ENCODE results near the gene GPR107. TPM values are rescaled to one million over a fixed set of nuclear protein-coding genes. Genes with fewer than 3 reads are reported as not detected.
A peak's percentile ranks its signal among the peaks of the same experiment; 100 is the strongest.

Gene GPR107
- polyA plus RNA-seq, 3 donors = 6.0 to 22.6 (median 6.0) TPM

DNA sequence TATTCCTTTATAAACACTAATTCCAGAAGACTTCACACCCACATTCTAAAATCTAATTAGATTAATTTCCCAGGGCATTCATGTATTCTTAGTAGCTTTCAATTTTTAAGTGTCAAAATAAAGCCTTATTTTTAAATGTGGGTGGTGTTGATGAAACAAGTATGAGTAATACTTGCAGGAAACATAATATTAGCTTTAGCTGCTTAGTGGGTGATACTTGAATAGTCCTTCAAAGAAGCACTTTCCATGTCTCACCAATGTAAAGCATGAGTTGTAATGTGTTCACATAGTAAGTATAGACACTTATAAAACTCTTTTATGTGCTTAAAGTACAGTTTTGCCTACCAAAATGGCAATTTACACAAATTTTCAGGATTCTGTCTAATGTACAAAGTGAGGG, 17.6 kb upstream of the GPR107 start:
- Mint-ChIP-seq H3K36me3 (peaks cover 3 to 9% of the 10 kb centered on the region in 2 donors), H3K4me1 (peaks cover 88% of the 10 kb centered on the region), H3K27ac (peak overlapping the region in 6 of 7 donors; percentile 59 to 96 (median 80)), H3K27me3 (ENCODE audit: low read depth in 3 of 3) (no peaks in the 10 kb centered on the region), H3K9me3 (peaks cover 0 to 4% (median 0%) of the 10 kb centered on the region in 7 donors), H3K4me3 (no peak overlapping the region)
- peaks cover 98% of the 10 kb centered on the region for H4K20me1 ChIP-seq (ENCODE audit: insufficient read depth, low read length)
- H3K36me3 ChIP-seq (replicated peaks in 1 of 2; ENCODE audit: control insufficient read depth in 1 of 2, insufficient read depth in 2 of 2, low read length in 2 of 2) = no peaks in the 10 kb centered on the region
- H3K27ac ChIP-seq (ENCODE audit: low read depth in 1 of 2, low read length in 2 of 2) = peak overlapping the region in 1 of 2 donors; percentile 81
- intact Hi-C loops (cut with micrococcal nuclease) = no loop called here
- H3K9ac ChIP-seq (ENCODE audit: insufficient read depth, low read length, poor library complexity, severe bottlenecking) = no peak overlapping the region
- H3K4me2 ChIP-seq (replicated peaks; ENCODE audit: extremely low read depth, low read length, poor library complexity, severe bottlenecking) = peak overlapping the region; percentile 21
- H3K27me3 ChIP-seq (ENCODE audit: control insufficient read depth in 2 of 2, insufficient read depth in 2 of 2, low read length in 2 of 2) = no peaks in the 10 kb centered on the region
- H3K4me1 ChIP-seq (ENCODE audit: control insufficient read depth in 1 of 2, insufficient read depth in 2 of 2, low read length in 2 of 2) = peaks cover 78 to 88% of the 10 kb centered on the region in 2 donors
- no peaks in the 10 kb centered on the region for H3K9me3 ChIP-seq (replicated peaks in 1 of 2; ENCODE audit: control insufficient read depth in 1 of 2, insufficient read depth in 1 of 2, low read length in 2 of 2)
- TF ChIP-seq, protein P1, sequence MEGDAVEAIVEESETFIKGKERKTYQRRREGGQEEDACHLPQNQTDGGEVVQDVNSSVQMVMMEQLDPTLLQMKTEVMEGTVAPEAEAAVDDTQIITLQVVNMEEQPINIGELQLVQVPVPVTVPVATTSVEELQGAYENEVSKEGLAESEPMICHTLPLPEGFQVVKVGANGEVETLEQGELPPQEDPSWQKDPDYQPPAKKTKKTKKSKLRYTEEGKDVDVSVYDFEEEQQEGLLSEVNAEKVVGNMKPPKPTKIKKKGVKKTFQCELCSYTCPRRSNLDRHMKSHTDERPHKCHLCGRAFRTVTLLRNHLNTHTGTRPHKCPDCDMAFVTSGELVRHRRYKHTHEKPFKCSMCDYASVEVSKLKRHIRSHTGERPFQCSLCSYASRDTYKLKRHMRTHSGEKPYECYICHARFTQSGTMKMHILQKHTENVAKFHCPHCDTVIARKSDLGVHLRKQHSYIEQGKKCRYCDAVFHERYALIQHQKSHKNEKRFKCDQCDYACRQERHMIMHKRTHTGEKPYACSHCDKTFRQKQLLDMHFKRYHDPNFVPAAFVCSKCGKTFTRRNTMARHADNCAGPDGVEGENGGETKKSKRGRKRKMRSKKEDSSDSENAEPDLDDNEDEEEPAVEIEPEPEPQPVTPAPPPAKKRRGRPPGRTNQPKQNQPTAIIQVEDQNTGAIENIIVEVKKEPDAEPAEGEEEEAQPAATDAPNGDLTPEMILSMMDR (IDR thresholded peaks at IDR 0.05) = no peak
- H3K79me2 ChIP-seq (ENCODE audit: insufficient read depth, low read length) = peaks cover 100% of the 10 kb centered on the region
- H2AFZ ChIP-seq (ENCODE audit: insufficient read depth, low read depth, low read length, poor library complexity, severe bottlenecking) = no peak overlapping the region
- H3K4me3 ChIP-seq (replicated peaks in 1 of 3; ENCODE audit: low read depth in 2 of 3, low read length in 3 of 3) = peak overlapping the region in 1 of 3 experiments; percentile 13
- DNase-seq = peak in 2 of 3 donors; percentile 51 to 54

DNA sequence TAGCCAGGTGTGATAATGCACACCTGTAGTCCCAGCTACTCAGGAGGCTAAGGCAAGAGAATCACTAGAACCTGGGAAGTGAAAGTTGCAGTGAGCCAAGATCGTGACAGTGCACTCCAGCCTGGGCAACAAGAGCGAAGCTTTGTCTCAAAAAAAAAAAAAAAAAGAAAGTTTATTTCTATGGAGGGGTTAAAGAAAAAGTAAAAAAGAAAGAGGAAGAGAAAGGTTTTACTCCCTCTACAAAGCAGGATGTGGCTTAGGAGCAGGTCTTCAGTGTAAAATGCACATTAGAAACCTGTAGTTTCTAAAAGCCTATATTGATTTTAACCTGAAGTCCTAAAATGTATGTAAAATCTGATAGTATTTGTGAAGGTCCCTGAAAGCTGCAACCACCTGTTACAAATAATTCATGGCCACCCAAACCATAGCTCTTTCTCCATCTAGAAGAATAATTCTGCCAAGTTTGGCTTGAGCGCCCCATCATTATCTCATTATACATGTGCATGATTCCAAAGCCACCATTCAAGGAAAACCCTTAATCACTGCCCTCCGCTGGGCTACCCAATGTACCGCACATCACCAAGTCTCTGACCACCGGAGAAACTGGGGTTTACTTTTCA, 14.1 kb upstream of the GPR107 start:
- Histone ChIP-seq H3K27ac (ENCODE audit: low read depth in 1 of 2, low read length in 2 of 2) (peak overlapping the region; percentile 46 to 63), H3K4me3 (replicated peaks in 1 of 3; ENCODE audit: low read depth in 2 of 3, low read length in 3 of 3) (peak overlapping the region in 2 of 3 experiments; percentile 18 to 97), H3K79me2 (ENCODE audit: insufficient read depth, low read length) (peaks cover 96% of the 10 kb centered on the region), H2AFZ (ENCODE audit: insufficient read depth, low read depth, low read length, poor library complexity, severe bottlenecking) (no peak overlapping the region), H4K20me1 (ENCODE audit: insufficient read depth, low read length) (peaks cover 77% of the 10 kb centered on the region), H3K9me3 (replicated peaks in 1 of 2; ENCODE audit: control insufficient read depth in 1 of 2, insufficient read depth in 1 of 2, low read length in 2 of 2) (no peaks in the 10 kb centered on the region), H3K4me2 (replicated peaks; ENCODE audit: extremely low read depth, low read length, poor library complexity, severe bottlenecking) (peak overlapping the region; percentile 92), H3K9ac (ENCODE audit: insufficient read depth, low read length, poor library complexity, severe bottlenecking) (no peak overlapping the region), H3K36me3 (replicated peaks in 1 of 2; ENCODE audit: control insufficient read depth in 1 of 2, insufficient read depth in 2 of 2, low read length in 2 of 2) (no peaks in the 10 kb centered on the region), H3K4me1 (ENCODE audit: control insufficient read depth in 1 of 2, insufficient read depth in 2 of 2, low read length in 2 of 2) (peaks cover 72 to 88% of the 10 kb centered on the region in 2 donors), H3K27me3 (ENCODE audit: control insufficient read depth in 2 of 2, insufficient read depth in 2 of 2, low read length in 2 of 2) (no peaks in the 10 kb centered on the region)
- intact Hi-C loops (cut with micrococcal nuclease) = loop anchor here (5.0 to 10.0 kb wide), 3 partner anchors 75 to 152 kb away; no protein-coding TSS in a partner anchor
- Mint-ChIP-seq H3K27me3 (ENCODE audit: low read depth in 3 of 3) (no peaks in the 10 kb centered on the region), H3K4me1 (peaks cover 72% of the 10 kb centered on the region), H3K4me3 (peak overlapping the region; percentile 79 to 82), H3K9me3 (peaks cover 0 to 2% (median 0%) of the 10 kb centered on the region in 7 donors), H3K36me3 (peaks cover 3 to 7% of the 10 kb centered on the region in 2 donors), H3K27ac (peak overlapping the region; percentile 73 to 90 (median 83))
- 0% methylated on average over 5 of the region's 6 CpGs for WGBS (ENCODE audit: insufficient coverage)
- TF ChIP-seq, protein P1 (IDR thresholded peaks at IDR 0.05) = no peak
- peak in 2 of 3 donors; percentile 34 to 44 for DNase-seq
